HG02970 (cell line): ENCODE measurements around the gene MIAT.
"Not testable (repeated sequence)": the region's sequence is repeated elsewhere in the genome, so short reads cannot be mapped to it uniquely, and the experiment has no call there.

Source experiments
- ATAC-seq: cut with Tn5 transposase; IDR thresholded peaks from one replicate; pipeline ENCODE4 v1.9.1; 2021; ENCODE audit warnings: mild to moderate bottlenecking, moderate library complexity, moderate number of reproducible peaks; ENCODE audit not compliant: unreplicated experiment, low FRiP score

Gene MIAT

DNA sequence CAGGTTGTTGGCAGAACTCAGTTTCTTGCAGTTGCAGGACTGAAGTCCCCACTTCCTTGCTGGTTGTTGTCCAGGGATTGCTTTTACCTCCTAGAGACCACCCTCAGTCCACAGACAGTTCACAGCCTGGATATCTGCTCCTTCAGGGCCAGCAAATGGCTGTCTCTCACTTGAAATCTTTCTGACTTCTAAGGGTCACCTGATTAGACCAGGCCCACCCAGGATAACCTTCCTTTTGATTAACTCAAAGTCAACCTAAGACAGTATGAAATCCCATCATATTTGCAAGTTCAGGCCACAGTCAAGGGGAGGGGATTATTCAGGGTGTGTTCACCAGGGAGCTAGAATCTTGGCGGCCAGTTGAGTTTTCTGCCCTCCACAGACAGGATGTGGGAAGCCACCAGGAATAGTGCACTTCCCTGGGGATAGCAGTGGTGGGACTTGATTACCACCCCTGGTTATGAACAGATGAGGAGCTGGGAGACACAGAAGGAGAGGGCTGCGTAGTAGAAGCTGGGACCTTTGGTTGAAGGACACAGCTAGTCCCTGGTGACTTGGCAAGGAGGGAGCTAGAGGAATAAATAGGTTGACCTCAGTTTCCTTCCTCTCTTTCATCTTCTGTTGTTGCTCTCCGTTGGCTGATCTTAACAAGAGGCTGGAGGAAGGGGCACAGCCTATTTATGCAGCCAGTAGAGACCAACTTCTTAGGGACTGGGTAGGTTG lies 33.4 kb downstream of the MIAT start:
- no peak for ATAC-seq

DNA sequence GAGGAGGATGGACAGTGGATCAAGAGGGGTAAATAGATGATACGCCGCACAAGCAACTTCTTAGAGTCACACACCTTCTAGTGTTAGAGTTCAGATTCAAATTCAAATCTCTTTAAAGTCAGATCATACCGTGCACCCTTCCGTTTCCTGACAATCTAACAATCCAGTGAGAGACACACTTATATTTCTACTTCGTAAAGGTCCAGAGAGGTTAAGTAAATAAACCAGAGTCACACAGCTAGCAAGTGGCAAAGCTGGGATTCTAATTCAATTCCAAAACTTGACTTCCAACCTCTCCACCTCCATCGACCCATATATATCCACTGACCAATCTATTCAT lies 34.0 kb downstream of the MIAT start:
- no peak for ATAC-seq

DNA sequence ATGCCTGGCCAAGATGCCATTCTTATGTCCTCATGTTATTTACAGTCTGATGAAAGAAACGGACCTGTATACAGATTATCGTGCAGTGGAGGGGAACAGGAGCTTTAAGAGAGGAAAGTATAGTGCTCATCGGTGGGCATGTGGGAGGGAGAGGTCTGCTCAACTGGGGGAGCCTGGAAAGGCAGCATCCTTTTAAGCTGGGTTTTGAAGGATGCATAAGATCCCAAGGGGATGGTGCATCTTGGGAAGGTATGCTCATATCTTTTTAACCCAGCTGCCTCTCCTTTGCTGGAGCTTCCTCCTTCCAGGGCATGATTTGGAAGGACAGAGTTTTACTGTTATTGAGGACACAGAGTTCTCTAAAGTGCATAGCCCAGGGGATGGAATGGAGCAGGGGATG lies 34.8 kb downstream of the MIAT start:
- ATAC-seq: no peak

DNA sequence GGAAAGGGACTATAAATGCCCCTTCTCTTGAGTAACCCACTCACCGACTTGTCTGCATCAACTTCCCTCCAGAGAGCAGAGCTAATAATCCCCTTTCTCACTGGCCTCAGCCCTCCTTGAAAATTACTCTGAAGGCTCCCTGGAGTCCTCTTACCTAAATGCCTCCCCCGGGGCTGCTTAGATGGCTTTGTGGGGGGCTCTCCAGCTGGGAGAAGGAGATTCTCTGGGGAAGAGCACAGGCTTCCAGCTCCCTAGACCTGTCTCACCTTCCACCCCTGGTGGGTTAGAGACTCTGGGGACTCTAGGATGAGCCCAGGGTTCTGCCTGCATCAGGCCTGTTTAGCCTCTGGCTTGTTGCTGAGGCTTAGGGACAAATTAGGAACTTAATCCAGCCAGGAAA lies 39.8 kb downstream of the MIAT start:
- no peak for ATAC-seq

DNA sequence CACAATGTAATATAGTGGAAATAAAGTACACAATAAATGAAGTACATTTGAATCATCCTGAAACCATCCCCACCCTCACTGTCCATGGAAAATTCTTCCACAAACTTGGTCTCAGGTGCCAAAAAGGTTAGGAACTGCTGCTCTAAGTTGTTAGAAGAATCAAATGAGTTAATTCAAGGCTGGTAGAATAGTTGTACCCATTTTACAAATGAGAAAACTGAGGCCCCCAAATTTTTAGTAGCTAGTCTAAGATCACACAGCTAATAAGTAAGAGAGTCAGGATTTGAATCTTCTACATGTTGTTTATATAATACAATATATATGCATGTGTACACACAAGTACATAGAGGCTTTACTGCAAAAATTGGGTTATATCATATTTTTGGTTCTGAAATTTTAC lies 43.1 kb downstream of the MIAT start:
- ATAC-seq: no peak

DNA sequence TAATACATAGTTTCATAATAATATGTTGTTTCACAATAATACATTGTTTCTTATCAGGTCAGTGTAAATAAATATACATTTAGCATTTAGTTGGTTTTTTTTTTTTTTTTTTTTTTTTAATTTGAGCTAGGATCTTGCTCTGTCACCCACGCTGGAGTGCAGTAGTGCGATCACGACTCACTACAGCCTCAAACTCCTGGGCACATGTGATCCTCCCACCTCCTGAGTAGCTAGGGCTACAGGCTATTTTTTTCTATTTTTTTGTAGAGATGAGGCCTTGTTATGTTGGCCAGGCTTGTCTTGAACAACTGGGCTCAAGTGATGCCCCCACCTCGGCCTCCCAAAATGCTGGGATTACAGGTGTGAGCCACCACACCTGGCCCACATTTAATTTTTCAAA lies 43.5 kb downstream of the MIAT start:
- ATAC-seq: no peak

DNA sequence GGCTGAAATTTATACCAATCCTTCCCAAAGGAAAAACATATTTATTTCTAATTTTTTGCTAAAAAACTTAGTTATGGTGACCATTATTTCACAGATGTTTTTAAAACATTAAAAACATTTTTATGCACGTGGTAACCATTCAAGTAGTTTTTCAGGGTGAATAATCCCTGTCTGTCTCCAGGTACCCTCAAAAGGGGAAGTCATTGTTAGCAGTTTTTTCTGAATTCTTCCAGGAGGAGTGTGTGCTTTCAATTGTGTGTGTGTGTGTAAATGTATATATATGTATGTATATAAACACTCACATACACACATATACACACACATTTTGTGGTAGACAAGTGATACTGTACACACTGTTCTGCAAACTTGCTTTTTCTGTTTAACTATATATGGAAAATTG lies 43.9 kb downstream of the MIAT start:
- ATAC-seq: no peak

DNA sequence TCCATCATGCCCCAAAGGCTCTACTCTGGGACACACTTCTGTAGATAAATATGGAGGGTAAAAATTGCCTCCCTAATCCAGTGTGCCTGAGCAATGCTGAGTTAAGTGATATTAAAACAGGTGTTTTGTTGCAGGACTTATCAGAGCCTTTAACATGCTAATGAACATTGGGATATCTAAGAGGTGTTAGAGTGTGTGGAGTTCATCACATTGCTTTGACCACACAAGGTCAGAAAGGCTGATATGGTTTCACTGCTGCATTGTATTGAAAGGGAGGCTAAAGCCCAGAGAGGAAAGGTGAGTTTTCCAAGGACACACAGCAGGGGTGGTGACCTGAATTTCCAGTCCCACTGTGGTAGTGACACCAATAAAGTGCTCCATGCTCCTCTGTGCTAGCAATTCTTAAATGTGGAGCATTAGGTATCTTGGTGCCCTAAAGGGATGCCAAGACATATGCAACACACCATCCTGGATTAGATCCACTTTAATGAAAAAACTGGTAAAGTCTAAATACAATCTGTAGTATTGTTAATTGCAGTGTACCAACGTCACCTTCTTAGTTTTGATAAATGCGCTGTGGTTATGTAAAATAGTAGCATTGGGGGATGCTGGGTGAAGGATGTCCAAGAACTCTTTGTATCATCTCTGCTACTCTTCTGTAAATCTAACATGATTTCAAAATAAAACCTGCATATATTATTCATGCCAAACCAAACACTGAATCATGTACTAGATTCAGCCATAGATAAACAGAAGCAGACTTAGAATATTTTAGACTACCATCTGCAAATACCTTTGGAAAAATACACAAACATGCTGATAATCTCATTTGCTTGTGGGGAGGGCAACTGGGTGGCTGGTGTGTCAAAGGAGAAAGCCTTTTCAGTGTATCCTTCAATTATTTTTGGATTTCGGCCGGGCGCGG lies 45.8 kb downstream of the MIAT start:
- ATAC-seq: no peak

DNA sequence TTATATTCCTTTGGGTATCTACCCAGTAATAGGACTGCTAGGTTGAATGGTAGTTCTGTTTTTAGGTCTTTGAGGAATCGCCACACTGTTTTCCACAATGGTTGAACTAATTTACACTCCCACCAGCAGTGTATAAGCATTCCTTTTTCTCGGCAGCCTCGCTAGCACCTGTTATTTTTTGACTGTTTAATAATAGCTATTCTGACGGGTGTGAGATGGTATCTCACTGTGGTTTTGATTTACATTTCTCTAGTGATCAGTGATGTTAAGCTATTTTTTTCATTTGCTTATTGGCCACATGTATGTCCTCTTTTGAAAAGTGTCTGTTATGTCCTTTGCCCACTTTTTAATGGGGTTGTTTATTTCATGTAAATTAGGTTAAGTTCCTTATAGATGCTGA lies 48.0 kb downstream of the MIAT start:
- not testable (repeated sequence) for ATAC-seq

DNA sequence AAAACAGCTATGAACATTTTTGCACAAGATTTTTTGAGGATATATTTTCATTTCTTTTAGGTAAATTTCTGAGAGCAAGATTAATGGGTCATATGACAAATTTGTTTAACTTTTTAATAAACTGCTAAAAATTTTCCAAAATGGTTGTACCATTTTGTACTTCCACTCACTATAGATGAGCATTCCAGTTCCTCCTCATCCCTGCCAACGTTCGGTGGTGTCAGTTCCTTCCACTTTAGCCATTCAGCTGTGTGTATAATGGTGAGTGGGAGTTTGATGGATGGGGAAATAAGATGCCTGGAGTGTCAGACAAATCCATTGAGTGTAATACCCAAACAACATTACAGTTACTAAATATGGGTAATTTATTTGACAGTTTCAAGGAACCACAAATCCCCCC lies 49.7 kb downstream of the MIAT start:
- ATAC-seq: no peak

DNA sequence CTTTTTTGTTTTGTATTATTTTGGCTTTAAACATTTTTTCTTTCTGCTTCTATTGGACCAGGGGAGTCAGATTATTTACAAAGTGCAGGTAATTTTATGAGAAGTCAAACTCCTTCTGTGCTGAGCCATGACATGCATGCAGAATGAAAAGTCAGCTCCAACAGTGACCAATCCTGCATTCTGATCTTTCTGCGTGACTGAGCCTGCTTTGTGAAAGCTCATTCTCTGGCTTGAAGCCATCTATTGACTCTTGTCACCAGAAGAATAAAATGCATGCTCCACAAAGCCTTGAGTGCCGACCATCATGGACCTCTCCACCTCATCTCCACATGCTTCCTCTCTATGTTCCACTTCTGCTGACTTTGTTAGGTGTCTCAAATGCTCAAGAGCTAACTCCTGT lies 50.2 kb downstream of the MIAT start:
- no peak for ATAC-seq

DNA sequence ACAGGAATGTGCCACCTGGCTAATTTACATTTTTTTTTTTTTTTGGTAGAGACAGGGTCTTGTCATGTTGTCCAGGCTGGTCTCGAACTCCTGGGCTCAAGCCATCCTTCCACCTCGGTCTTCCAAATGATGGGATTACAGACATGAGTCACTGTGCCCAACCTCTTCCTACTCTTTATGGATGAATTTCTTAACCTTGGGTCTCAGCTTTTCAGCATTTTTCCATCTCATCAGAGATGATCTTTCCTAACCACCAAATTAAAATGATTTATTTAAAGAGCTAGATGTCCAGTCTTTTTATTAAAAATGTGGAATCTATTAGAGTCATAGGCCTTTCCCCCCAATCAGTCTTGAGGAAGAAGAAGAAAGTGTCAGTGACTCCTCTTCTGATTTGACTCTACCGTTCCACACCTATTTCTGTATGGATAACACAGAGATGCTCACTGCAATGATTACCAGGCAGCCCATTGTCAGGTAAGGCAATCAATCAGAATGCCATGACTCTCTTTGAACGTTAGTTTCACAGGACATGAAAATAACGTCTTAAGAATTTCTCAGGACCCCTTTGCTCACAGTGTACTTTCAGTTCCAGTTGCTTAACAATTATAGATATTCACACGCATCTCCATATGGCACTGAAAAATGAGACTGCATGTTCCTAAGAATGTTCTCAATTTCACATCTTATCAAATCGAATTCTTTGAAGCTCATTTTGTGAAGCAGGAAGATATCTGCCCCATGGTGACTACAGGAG lies 51.0 kb downstream of the MIAT start:
- ATAC-seq: no peak

DNA sequence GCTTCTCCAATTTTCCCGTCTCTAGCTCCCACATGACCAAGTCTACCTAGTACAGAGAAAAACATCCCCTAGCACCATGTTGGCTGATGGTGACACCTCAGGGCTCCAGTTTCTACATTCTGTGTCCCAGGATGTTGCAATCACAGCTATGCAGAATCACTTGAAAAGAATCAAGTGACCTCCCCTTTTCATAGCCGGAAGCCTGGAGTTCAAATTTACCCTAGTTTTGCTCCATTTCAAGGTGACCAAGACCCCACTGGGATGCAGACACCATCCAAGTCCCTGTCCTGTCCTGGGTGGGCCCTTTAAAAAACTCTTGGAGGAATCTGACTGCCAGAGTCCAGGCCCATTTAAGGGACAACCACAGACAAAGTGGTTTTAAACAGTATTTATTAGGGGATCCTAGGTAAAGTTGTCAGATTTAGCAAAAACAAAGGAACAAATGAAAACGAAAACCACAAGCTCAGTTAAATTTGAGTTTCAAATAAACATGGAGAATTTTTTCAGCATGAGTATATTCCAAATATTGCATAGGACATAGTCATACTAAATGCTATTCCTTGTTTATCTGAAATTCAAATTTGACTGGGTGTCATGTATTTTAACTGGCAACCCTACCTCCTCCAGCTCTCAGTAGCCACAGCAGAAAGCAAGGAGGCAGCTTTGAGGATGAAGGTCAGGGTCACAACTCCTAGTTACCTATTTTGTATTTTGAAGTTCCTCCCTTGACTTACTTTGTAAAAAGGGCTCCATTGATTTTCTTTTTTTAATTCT lies 52.4 kb downstream of the MIAT start:
- ATAC-seq: no peak

DNA sequence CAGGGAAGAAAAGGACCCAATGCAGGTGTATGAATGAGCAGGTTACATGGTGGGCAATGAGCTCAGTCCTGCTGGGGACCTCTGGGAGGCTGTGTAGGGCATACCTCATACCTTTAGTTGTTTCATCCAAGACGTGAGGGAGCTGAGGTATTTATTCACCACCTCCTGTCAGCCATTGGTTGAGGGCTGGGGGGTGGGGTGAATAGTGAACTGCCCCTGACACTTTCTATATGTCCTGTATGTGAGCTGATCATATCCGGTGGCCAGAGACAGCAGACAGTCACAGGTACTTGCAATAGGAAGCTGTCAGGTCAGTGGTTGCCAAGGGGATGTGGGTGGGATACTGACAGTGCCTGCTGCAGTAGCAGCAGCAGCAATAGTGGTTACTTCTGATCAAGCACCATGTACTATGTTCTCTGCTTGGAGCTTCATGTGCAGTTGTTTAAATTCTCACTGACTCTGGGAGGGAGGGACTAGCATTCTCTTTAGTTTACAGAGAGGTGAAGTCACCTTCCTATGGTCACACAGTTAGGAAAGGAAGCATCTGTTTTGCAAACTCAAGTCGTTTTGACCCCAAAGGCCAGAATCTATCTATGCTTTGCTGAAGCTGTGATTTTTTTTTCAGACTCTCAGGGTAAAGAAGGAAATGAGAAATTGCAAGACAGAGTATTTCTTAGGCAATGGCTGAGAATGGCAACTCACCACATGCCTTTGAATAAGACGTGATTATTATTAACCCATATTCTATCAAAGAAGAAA lies 54.0 kb downstream of the MIAT start:
- ATAC-seq: no peak

DNA sequence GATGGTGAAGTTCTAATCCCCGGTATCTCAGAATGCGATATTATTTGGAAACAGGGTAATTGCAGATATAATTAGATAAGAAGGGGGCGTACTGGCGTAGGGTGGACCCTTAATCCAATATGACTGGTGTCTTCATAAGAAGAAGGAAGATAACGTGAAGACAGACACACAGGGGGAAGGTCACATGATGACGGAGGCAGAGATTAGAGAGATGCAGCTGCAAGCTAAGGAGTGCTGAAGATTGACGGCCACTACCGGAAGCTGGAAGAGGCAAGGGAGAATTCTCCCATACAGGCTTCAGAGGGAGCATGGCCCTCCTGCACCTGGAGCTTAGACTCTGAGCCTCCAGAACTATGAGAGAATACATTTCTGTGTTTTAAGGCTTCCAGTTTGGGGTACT lies 54.8 kb downstream of the MIAT start:
- ATAC-seq: no peak

DNA sequence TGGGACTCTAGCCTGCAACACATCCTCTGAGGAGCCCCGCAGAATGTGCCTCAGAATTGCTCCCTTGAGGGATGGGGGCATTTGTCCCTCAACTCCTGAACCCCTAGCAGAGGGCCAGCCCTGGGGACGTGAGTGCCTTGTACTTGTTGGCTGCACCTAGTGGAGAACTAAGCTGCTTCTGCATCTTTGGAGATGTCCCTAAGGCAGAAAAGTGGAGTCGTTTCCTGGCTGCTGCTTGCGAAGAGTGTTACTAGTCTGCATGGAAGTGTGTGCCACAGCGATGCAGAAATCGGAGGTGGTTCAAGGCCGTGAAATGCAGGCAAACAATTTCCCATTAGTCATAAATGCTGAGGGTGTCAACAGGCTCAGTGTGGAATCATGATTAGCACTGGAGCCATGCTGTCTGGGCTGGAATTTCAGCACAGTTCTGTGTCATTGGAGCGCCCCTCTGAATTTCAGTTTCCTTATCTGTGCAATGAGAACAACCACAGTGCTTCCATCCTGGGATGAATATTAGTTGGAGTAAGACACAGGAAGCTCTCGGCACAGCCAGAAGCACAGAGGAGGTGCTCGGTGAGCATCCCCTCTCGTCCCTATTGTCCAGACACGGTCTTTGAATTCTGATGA lies 56.5 kb downstream of the MIAT start:
- no peak for ATAC-seq

DNA sequence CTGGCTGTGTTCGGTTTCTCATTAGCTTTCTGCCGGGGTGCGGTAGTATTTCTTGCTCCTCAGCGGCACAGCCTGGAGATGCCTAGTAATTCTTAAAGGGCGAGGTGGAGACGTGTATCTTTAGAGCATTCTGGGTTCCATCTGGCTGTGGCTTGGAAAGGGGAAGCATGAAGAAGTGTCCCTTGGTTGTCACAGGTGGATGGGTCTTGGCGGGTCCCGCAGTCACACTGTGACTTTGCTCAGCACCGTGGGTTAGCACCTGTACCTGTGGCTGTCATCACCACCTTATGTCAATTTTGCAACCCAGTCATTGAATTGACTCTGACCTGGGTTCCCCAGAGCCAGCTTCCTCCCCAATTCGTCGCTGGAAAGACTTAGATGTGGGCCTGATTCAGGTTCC lies 57.6 kb downstream of the MIAT start:
- no peak for ATAC-seq

DNA sequence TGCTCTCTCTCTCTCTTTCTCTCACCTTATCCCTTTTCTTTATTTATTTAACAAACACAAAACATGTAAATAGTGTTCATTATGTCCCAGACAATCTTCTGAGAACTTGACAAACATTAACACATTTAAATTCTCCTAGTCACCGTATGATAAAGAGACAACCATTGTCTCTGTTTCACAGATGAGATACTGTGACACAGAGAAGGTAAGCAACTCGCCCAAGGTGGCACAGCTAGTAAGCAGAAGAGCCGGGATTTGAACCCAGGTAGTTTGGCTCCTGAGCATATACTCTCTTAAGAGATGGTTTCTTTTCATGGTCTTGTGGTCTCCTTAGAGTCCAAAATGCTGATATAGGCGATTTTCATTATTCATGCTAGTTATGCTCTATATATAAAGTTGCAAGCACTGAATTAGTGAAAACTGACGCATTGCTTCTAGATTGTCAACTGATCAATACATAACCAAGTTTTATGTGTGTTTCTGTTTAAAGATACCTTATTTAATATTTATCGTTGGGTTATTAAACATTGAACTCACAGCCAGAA lies 58.1 kb downstream of the MIAT start:
- ATAC-seq: no peak

DNA sequence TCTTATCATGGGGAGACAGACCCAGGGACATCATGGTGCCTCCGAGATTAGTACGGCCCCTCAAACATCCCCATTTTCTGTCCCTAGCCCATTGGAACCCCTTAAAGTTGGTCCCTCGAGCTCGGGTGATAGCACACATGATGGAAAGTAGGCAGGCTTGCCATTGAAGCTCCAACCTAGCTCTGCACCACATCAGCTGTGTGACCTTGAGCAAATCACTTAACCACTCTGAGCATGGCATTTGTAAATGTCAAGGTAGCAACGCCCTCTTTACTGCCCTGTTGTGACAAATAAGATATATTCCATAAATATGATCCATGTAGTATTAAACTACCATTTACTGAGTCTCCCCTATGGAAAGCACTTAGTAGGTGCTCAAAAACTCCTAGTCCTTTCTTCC lies 61.1 kb downstream of the MIAT start:
- ATAC-seq: no peak
